ENCODE data around the gene ZBTB24. TPM values are rescaled to one million over a fixed set of nuclear protein-coding genes. Genes with fewer than 3 reads are reported as not detected.

Gene ZBTB24
- total RNA-seq, 1 experiment from 2014 or later: 27.3 TPM

- H3K23me2 ChIP-seq (ENCODE audit: insufficient read length, low read depth, low read length, poor library complexity, severe bottlenecking): no peaks in the 10 kb centered on the region
- H3K27ac Mint-ChIP-seq: no peak overlapping the region; a peak in 2 of 7 replicates
- H3K14ac ChIP-seq (ENCODE audit: insufficient read depth, low read length): no peak overlapping the region
- no peaks in the 10 kb centered on the region for H4K20me1 ChIP-seq (ENCODE audit: control insufficient read depth, insufficient read depth, insufficient read length)
- no peaks in the 10 kb centered on the region for H3K27me3 ChIP-seq (ENCODE audit: insufficient read depth, low read length)
- H3K9me3 Mint-ChIP-seq: no peaks in the 10 kb centered on the region
- no peak overlapping the region for H2BK120ac ChIP-seq (ENCODE audit: low read depth, low read length, poor library complexity, severe bottlenecking)
- H3K79me2 ChIP-seq (ENCODE audit: insufficient read depth, low read length): no peaks in the 10 kb centered on the region
- no peak overlapping the region for H4K5ac ChIP-seq (ENCODE audit: insufficient read length, low read depth, low read length)
- no peak overlapping the region for H3K23ac ChIP-seq (ENCODE audit: insufficient read length, low read depth, low read length)
- H2AK5ac ChIP-seq (ENCODE audit: insufficient read length, low read length): no peak overlapping the region
- no peak overlapping the region for H4K91ac ChIP-seq (ENCODE audit: insufficient read length, low read depth, low read length)
- no peak overlapping the region for H3T11ph ChIP-seq (ENCODE audit: low read length)
- H2AFZ ChIP-seq (ENCODE audit: low read length): no peak overlapping the region
- H3K36me3 Mint-ChIP-seq (ENCODE audit: insufficient read depth in 1 of 3, low read depth in 3 of 3): peaks cover 54 to 99% (median 98%) of the 10 kb centered on the region in 3 experiments
- no peak overlapping the region for H3K4me2 ChIP-seq (ENCODE audit: insufficient read depth, insufficient read length, low read length)
- no peak for DNase-seq
- H3K27me3 Mint-ChIP-seq (ENCODE audit: low read depth): no peaks in the 10 kb centered on the region
- no peak overlapping the region for H2BK20ac ChIP-seq (ENCODE audit: low read depth, low read length, poor library complexity, severe bottlenecking)
- no peak overlapping the region for H3K18ac ChIP-seq (ENCODE audit: insufficient read length, low read depth, low read length)
- H4K8ac ChIP-seq (replicated peaks; ENCODE audit: insufficient read length, low read depth, low read length): no peak overlapping the region
- no peaks in the 10 kb centered on the region for H3K4me1 ChIP-seq (ENCODE audit: insufficient read depth, low read length)
- no peaks in the 10 kb centered on the region for H3K79me1 ChIP-seq (ENCODE audit: insufficient read depth, low read depth, low read length, poor library complexity, severe bottlenecking)
- H3K4ac ChIP-seq (ENCODE audit: low read depth, low read length): no peak overlapping the region
- H2BK15ac ChIP-seq (ENCODE audit: low read depth, low read length): no peak overlapping the region
- no peak overlapping the region for H2BK5ac ChIP-seq (ENCODE audit: insufficient read length, low read length)
- H3K27ac ChIP-seq (ENCODE audit: insufficient read length, low read depth, low read length): no peak overlapping the region
- no peak overlapping the region for H3K9ac ChIP-seq (ENCODE audit: extremely low read depth, insufficient read length, low read length)
- H3K56ac ChIP-seq (ENCODE audit: insufficient read length, low read depth, low read length): no peak overlapping the region
- whole genome bisulfite sequencing (ENCODE audit: extremely low coverage, insufficient read length, low lambda C conversion rate): no CpG with 5 or more reads among the region's 5 CpGs
- H3K4me1 Mint-ChIP-seq: peaks cover 2 to 12% of the 10 kb centered on the region in 2 experiments; a peak in 2 of 4 replicates
- no peak for TF ChIP-seq CTCF (conservative IDR thresholded peaks at IDR 0.05)
- no peak overlapping the region for H3K4me3 Mint-ChIP-seq
- H3K9me3 ChIP-seq (ENCODE audit: control insufficient read depth, low read depth, low read length): no peaks in the 10 kb centered on the region
- H2BK12ac ChIP-seq (ENCODE audit: insufficient read length, low read depth, low read length): no peak overlapping the region
Measured at GRCh38 chr6:109471105-109471810, 11.8 kb downstream of the ZBTB24 start.

Measured in H9 (cell line).